ENCODE results near the gene ASXL2.
A peak's percentile ranks its signal among the peaks of the same experiment; 100 is the strongest.
"Not testable (repeated sequence)": the region's sequence is repeated elsewhere in the genome, so short reads cannot be mapped to it uniquely, and the experiment has no call there.

The ASXL2 gene

DNA sequence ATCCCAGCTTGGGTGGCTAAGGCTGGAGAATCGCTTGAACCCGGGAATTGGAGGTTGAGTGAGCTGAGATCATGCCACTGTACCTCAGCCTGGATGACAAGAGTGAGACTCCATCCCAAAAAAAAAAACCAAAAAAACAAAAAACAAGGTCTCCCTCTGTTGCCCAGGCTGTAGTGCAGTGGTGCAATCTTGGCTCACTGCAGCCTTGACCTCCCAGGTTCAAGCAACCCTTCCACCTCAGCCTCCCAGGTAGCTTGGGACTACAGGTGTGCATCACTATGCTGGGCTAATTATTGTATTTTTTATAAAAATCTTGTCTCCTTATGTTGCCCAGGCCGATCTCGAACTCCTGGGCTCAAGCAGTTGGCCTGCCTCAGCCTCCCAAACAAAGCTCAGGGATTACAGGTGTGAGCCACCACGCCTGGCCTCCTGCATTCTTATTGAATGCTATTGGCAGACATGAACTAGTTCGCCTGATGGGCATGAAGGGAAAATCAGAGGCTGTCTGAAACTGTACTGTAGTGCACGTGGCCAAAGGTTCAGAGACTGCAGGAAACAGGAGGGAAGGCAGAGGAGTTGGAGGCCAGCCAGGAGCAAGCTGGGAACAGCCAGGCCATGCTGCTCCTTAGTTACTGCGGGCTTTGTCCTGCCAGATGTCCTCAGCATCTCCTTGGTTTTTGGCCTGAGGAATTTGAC lies 16.0 kb upstream of the ASXL2 start:
- DNase-seq (ENCODE audit: low read depth in 4 of 4, low spot score in 1 of 4), result no peak

DNA sequence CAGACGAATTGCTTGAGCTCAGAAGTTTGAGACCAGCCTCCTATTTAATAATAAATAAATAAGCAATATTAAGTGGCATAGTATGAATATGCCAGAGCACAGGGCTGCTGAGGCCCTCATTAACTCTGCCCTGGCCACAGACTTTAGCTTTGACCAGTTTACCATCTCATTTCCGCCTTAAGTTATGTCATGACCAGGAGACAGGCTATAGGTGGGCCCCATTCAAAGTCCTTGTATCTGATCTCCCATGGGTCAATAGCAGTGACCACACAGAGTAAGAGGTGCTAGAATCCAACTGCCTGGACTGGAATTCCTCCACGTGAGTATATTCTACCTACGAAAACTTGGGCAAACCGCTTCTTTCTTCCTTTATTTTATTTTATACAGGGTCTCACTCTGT lies 13.4 kb upstream of the ASXL2 start:
- no peak for DNase-seq (ENCODE audit: low read depth in 4 of 4, low spot score in 1 of 4)

DNA sequence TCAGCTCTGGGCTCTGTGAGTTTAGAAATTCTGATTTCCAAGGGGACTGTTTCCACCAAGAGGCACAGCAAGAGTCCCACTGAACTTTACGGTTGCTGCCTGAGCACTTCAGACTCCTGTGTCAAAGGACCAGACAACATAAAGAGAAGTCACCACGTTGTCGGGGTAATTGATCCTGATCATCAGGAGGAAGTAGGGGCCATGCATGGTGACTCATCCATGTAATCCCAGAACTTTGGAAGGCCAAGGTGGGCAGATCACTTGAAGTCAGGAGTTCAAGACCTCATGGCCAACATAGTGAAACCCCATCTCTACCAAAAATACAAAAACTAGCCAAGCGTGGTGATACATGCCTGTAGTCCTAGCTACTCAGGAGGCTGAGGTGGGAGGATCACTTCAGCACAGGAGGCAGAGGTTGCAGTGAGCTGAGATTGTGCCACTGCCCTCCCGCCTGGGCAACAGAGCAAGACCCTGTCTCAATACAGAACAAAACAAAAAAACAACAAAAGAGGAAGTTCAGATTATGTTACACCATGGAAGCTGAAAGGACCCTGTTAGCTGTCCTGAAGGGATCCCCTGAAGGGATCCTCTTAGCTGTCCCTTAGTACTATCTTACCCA lies 9.4 kb upstream of the ASXL2 start:
- no peak for DNase-seq (ENCODE audit: low read depth in 4 of 4, low spot score in 1 of 4)

DNA sequence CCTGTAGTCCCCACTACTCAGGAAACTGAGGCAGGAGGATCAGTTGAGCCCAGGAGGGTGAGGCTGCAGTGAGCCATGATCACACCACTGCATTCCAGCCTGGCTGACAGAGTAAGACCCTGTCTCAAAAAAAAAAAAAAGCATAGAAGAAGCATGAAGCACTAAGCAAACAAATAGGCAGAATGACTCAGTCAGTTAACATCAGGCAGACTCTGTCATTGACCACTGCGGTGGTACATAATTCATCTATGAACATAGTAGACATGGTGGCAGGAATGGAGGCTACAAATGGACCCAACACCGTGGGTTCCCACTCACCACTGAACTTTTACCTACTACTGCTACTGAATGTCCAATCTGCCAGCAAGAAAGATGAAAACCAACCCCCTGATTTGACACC lies 7.6 kb upstream of the ASXL2 start:
- DNase-seq (ENCODE audit: low read depth in 4 of 4, low spot score in 1 of 4), result no peak

DNA sequence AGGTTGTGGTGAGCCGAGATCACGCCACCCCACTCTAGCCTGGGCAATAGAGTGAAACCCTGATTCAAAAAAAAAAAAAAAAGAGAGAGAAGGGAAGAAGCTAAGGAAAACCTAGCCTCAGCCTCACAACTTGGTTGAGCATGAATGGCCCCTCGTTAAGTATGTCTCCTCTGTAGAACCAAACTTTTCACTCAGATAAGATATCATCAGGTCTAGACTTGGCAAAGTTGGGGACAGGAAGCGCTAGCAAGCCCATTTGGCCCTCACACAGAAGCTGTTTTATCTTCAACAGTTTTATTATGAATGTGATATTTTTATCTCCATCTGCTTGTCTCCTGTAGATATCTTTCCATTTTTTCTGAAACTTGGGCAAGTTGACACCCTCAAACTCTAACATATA lies 3.5 kb upstream of the ASXL2 start:
- DNase-seq (ENCODE audit: low read depth in 4 of 4, low spot score in 1 of 4), result no peak

DNA sequence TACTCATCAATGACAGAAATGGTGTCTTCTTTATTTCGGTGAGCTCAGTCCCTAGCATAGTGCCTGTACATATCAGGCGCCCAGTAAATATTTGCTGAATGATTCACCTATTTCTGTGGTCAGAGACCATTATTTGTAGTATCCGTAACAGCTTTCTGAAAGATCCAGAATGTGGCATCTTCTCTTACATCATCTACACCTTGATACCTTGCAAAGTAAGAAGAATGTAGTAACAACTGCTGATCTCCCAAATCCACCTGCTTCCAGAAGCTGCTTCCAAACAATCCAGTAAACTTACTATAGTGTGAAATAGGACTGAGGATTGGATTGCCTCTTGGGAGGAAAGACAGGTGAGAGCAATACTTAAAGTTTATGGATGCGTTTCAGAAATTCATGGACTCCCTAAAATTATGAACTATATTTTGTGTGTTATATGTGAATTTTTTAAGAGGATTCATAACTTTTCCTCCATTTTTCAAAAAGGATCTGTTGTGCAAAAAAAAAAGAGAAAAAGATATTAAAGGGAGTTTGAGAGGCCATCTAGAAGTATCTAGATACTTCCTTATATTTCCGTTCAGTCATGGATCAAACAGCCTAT lies 945 bp upstream of the ASXL2 start:
- DNase-seq (ENCODE audit: low read depth in 4 of 4, low spot score in 1 of 4), result no peak

DNA sequence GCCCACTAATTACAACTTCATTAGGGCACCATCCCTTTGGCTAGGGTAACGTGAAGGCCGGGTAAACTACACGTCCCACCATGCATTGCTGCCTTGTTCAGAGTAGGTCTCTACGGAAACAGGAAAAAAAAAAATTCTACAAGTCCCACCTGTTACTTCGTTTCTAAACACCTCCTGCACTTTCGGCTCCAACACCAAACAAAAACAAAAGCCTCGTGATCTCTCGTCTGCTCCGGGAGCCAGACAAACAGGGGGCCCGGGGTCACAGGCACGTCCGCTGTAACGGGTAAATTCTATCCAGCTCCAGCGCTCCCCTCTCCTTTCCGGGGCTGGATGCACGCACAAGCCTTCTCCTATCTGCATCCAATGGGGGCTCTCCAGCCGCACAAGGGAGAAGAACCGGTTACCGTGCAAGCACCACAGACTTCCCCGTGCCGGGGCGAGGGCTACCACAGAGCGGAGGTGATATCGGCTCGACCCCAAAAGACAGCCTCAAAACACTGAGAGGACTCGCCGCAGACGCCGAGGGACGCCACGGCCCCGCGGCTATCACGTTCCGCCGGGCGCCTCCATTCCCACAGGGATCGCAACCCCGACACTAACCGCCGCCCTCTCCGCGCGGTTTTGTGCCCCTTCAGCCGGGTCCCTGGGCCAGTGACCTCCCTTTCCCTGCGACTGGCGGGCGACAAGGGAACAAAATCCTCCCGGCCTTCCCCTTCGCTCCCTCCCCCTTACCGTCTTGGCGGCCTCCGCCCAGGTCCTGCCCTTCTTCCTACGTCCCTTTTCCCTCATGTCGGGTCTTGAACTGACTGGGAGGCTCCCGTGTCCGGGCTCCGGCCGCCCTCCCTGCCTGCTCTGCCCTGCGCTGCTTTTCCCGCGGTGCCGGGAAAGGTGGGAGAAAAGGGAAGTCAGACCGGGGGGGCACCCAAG lies 591 bp downstream of the ASXL2 start:
- DNase-seq (ENCODE audit: low read depth in 4 of 4, low spot score in 1 of 4), result peak; percentile 7 to 40 (median 20)

DNA sequence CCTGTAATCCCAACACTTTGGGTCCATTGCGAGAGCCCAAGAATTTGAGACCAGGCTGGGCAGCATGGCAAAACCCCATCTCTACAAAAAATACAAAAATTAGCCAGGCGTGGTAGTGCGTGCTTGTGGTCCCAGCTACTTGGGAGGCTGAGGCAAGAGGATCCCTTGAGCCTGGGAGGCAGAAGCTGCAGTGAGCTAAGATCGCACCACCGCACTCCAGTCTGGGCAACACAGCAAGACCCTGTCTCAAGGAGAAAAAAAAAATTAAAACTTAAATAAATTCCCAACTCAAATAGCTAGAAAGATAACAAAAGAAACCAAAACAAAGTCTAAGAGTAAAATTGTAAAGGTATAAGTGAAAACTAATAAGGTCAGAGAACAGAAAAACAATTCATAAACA lies 6.2 kb downstream of the ASXL2 start:
- DNase-seq (ENCODE audit: low read depth in 4 of 4, low spot score in 1 of 4), result no peak

DNA sequence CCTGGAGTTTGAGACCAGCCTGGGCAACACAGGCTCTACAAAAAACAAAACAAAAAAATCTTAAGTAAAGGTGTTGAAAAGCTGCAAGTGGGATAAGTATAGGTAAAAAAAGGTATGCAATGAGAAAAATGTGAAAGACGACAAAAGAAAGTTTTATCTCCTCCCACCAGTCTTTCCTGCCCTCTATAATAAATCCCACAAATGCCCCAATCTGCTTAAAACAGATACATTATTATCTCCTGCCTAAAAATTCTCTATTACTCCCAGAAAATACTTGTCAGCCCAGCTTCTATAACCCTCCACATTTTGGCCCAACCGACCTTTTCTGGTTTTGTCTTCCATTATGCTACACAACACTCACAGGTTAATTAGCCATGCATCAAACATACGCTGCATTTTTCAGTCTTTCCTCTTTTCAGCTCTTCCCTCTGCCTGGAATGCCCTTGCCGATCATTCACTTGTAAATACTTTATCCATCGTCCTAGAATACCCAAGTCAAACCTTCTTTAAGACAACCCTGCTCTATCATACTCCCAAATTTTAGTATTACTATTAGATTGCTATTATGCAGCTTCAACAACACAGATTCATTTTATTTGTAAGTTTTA lies 10.8 kb downstream of the ASXL2 start:
- no peak for DNase-seq (ENCODE audit: low read depth in 4 of 4, low spot score in 1 of 4)

DNA sequence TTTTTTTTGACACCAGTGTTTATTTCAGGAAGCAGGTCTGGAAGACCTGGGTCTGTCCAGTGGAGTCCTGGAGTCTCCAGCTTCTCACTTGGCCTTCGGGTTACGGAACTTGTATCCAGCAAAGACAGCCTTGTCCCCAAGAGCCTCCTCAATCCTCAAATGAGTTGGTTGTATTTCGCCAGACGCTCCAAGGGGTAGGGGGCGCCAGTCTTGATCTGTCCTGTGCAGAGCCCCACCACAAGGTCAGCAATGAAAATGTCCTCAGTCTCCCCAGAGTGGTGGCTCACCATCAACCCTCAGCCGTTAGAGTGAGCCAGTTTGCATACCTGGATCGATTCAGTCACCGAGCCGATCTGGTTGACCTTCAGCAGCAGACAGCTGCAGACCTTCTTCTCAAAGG lies 21.9 kb downstream of the ASXL2 start:
- no peak for DNase-seq (ENCODE audit: low read depth in 4 of 4, low spot score in 1 of 4)

DNA sequence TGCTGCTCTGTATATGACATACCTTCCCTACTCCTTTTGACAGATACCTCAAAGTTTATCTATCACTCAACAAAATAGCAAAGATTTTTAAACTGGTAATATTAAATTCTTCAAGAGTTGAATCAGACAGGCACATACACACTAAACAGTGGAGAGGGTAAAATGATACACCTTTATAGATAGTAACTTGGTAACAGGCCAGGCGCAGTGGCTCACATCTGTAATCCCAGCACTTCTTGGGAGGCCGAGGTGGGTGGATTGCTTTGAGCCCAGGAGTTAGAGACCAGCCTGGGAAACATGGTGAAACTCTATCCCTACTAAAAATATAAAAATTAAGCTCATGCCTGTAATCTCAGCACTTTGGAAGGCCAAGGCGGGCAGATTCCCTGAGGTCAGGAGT lies 23.2 kb downstream of the ASXL2 start:
- no peak for DNase-seq (ENCODE audit: low read depth in 4 of 4, low spot score in 1 of 4)

DNA sequence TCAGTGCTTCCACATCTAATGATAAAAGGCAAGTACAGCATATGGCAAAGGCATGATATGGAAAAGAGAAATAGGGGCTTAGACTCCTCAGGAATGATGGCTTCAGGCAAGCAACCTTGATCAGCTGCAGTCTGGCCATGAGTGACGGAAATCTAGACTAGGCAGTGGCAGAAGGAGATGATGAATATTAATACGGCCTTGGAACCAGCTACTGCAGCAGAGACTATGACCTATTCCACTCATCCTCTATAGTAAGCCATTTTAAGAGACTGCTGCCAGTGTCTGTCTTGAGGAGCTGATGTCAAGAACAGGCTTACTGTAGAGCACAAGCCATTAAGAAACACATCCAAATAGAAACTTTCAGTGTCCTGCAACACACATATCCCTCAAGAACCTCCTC lies 23.7 kb downstream of the ASXL2 start:
- no peak for DNase-seq (ENCODE audit: low read depth in 4 of 4, low spot score in 1 of 4)

DNA sequence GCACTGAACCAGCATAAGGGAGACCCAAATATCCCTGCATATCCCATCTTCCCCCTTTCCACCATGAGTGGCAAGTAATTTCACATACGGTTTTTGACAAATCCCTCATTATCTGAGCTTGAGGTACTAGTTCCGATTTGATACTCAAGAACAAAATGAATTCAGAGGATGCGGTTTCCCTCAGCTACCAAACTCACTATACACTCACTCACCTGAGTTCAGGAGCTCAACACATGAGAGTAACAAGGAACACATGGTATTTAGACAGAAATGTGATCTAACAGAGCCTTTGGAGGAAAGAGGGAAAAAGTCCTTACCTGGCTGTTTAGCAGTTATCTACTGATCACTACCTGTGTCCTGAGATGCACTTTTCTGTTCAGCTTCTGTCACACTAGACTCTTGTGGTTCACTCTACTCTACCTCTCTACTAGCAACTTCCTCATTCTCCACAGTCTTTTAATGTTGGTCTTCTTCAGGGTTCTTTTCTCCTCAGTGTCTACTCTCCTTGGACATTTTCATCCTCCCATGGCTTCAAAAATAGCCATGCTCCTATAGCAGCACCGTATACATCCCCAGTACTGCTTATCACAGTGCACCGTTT lies 25.1 kb downstream of the ASXL2 start:
- no peak for DNase-seq (ENCODE audit: low read depth in 4 of 4, low spot score in 1 of 4)

DNA sequence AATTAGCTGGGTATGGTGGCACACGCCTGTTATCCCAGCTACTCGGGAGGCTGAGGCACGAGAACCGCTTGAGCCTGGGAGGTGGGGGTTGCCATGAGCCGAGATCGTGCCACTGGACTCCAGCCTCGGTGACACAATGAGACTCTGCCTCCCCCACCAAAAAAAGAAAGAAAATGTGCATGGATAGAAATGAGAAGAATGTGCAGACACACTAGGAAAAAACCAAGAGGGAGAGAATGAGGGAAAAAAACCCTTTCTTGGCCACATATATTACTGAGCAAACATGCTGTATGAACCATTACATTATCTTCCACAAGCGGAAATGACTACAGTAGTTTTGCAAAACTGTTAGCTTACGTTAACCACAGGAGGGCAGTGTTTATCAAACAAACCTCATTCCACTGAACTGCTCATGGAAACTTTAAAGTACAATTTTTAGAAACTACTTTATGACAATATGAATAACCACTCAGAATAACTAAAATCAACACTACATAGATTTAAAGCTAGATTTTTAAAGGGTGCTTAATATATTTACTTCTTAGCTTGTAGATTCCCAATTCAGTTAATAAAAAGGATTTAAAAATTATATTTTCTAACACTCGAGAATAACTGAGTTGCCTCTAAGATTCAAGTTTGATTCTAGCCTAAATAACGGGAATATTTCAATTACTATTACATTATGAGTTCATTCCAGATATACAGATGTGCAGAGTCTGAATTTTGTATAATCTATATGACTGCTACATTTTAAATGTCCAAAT lies 26.4 kb downstream of the ASXL2 start:
- no peak for DNase-seq (ENCODE audit: low read depth in 4 of 4, low spot score in 1 of 4)

DNA sequence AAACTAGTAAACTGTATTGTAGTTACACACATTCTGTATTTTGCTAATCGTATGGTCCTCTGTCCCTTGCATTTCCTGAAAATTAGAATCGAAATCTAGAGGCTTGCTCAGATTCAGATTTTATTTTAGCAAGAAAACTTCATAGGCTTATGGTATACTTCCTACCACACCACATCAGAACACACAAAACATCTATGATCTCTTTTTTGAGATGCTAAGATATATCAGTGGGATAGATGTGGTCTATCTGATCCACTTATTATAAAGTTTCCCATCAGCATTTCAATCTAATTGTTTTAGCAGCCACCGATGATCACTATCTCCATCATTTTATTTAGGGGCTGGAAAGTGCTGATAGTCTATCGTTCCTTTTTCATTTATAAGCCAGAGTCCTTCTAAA lies 27.9 kb downstream of the ASXL2 start:
- not testable (repeated sequence) for DNase-seq (ENCODE audit: low read depth in 4 of 4, low spot score in 1 of 4)

DNA sequence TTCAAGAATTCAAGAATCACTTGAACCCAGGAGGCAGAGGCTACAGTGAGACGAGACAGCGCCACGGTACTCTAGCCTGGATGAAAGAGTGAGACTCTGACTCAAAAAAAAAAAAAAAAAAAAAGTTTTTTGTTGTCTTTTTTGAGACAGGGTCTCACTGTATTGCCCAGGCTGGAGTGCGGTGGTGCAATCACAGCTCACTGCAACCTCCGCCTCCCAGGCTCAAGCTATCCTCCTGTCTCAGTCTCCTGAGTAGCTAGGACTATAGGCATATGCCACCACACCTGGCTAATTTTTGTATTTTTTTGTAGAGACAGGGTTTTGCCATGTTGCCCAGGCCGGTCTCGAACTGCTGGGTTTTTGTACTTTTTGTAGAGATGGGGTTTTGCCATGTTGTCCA lies 28.9 kb downstream of the ASXL2 start:
- DNase-seq (ENCODE audit: low read depth in 4 of 4, low spot score in 1 of 4), result not testable (repeated sequence)

DNA sequence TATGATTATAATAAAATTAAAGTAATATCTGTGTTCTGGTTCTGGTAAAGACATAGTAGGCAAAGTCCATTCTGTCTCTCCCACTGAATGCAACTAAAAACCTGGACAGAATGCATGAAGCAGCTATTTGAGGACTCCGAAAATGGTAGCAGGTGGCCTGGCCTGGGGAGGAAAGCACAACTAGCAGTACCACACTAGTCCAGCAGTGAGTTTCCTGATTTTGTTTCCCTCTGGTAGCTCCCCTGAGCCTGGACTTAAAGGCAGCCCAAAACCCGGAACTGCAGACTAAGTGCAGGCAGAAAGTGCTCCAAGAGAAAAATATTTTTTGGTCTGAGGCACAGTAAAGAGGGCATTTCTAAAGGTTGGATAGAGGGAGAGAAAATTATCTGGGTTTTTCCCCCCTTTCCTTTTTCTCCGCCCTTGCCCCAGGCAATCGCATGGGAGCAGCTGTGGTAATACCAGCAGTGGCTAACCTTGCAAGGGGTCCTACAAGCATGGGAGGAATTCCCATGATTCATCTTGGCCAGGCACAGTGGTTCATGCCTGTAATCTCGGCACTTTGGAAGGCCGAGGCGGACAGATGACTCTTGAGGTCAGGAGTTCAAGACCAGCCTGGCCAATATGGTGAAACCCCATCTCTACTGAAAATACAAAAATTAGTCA lies 32.3 kb downstream of the ASXL2 start:
- DNase-seq (ENCODE audit: low read depth in 4 of 4, low spot score in 1 of 4), result no peak

DNA sequence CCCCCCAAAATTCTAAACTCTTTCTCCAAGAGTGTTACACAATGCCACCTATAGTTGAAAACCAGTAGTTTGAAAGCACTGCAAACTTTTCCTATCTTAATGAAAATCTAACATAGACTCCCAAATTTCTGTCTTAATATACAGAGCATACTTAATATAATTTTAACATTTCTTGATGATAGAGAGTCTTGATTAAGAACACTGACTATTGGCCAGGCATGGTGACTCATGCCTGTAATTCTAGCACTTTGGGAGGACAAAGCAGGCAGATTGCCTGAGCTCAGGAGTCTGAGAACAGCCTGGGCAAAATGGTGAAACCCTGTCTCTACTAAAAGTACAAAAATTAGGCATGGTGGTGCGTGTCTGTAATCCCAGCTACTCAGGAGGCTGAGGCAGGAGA lies 34.2 kb downstream of the ASXL2 start:
- no peak for DNase-seq (ENCODE audit: low read depth in 4 of 4, low spot score in 1 of 4)

DNA sequence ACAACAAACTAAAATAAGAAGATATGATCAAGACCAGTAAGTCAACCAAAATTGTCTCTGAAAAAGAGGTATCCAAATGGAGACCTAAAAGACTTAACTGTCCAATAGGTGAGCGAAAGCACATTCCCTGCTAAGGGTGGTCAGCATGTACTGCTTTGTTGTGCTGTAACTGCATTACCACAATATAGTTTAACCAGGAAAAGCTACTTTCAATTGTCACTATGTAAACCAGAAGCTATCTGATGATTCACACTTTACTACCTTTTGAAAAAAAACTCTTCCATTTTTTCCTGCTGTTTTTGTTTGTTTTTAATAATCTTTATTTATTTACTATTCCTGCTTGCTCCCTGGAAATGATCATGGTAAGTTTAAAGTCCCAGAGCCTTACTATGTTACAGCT lies 36.1 kb downstream of the ASXL2 start:
- DNase-seq (ENCODE audit: low read depth in 4 of 4, low spot score in 1 of 4), result no peak

All from stimulated activated CD4-positive, alpha-beta T cell treated with anti-CD3 and anti-CD28 coated beads, Interleukin-1b, Interleukin-23, amount 100 ng/mL, for 24 hours (primary cell).